Neural cell (in vitro differentiated cells): ENCODE measurements around the gene CLDN34. TPM values are rescaled to one million over a fixed set of nuclear protein-coding genes. Genes with fewer than 3 reads are reported as not detected.

Experiments used
- H2AFZ ChIP-seq: fragments of 200-600, 300-800 bp; sonication (generic), shearing (Covaris generic); 2 replicates; pipeline ENCODE4 v1.6.0; 2014; ENCODE audit warnings: low read depth, mild to moderate bottlenecking, antibody characterized with exemption, low read length, moderate library complexity
- H3F3A ChIP-seq: fragments of 200-600 bp; shearing (Covaris generic); 2 replicates; pipeline ENCODE4 v1.6.1; 2016; ENCODE audit warnings: mild to moderate bottlenecking, moderate library complexity, mixed read lengths, antibody characterized with exemption, low read length; ENCODE audit not compliant: insufficient read depth, poor library complexity, severe bottlenecking
- H3K27ac ChIP-seq: fragments of 200-600, 300-800 bp; sonication (generic), shearing (Covaris generic); 2 replicates; pipeline ENCODE4 v1.5.1; 2014; ENCODE audit warnings: mild to moderate bottlenecking, low read length, moderate library complexity
- H3K27me3 ChIP-seq: fragments of 300-800, 200-600 bp; sonication (generic), shearing (Covaris generic); 2 replicates; pipeline ENCODE4 v1.6.0; 2014; ENCODE audit warnings: mild to moderate bottlenecking, low read depth, low read length, moderate library complexity; ENCODE audit not compliant: insufficient read depth
- H3K36me3 ChIP-seq: fragments of 300-800, 200-600 bp; sonication (generic), shearing (Covaris generic); 2 replicates; pipeline ENCODE4 v1.5.1; 2014; ENCODE audit warnings: mild to moderate bottlenecking, antibody characterized with exemption, low read length, moderate library complexity; ENCODE audit not compliant: insufficient read depth
- H3K4me2 ChIP-seq: fragments of 300-800, 200-600 bp; sonication (generic), shearing (Covaris generic); 2 replicates; pipeline ENCODE4 v1.6.0; 2014; ENCODE audit warnings: mild to moderate bottlenecking, low read length
- H3K4me3 ChIP-seq: fragments of 300-800, 200-600 bp; sonication (generic), shearing (Covaris generic); 2 replicates; pipeline ENCODE4 v1.5.1; 2014; ENCODE audit warnings: mild to moderate bottlenecking, low read length, moderate library complexity
- H3K79me2 ChIP-seq: fragments of 200-600 bp; shearing (Covaris generic); replicated peaks from 2 replicates; pipeline ENCODE4 v1.6.0; 2014; ENCODE audit warnings: mild to moderate bottlenecking, low read length, moderate library complexity; ENCODE audit not compliant: insufficient read depth
- H3K9ac ChIP-seq: fragments of 300-800, 200-600 bp; sonication (generic), shearing (Covaris generic); 2 replicates; pipeline ENCODE4 v1.6.1; 2016; ENCODE audit warnings: mild to moderate bottlenecking, low read length, mixed read lengths
- H3K9me2 ChIP-seq: fragments of 200-600 bp; shearing (Covaris generic); 2 replicates; pipeline ENCODE4 v1.6.1; 2016; ENCODE audit warnings: mild to moderate bottlenecking, low read length, mixed read lengths; ENCODE audit not compliant: insufficient read depth
- H3K9me3 ChIP-seq: fragments of 200-600, 300-800 bp; sonication (generic), shearing (Covaris generic); 2 replicates; pipeline ENCODE4 v1.6.1; 2016; ENCODE audit warnings: mild to moderate bottlenecking, mixed run types, low read length, moderate library complexity, mixed read lengths
- H4K20me1 ChIP-seq: fragments of 200-600 bp; shearing (Covaris generic); 2 replicates; pipeline ENCODE4 v1.6.1; 2016; ENCODE audit warnings: mild to moderate bottlenecking, mixed run types; ENCODE audit not compliant: insufficient read depth
- CTCF ChIP-seq: fragments of 450-650 bp; IDR thresholded peaks from 2 replicates; pipeline ENCODE4 v1.5.1; 2014; ENCODE audit warnings: antibody characterized with exemption, mild to moderate bottlenecking, moderate library complexity; ENCODE audit not compliant: poor library complexity, severe bottlenecking
- EP300 ChIP-seq: fragments of 450-650 bp; conservative IDR thresholded peaks from 2 replicates; pipeline ENCODE4 v1.6.1; 2014; ENCODE audit warnings: antibody characterized with exemption, mild to moderate bottlenecking, moderate library complexity; ENCODE audit not compliant: poor library complexity, severe bottlenecking
- EZH2 ChIP-seq: fragments of 200-600, 300-800 bp; shearing (Covaris generic), sonication (generic); IDR thresholded peaks from 2 replicates; pipeline ENCODE4 v1.6.1; 2014; ENCODE audit warnings: antibody characterized with exemption, low read length, borderline replicate concordance, mild to moderate bottlenecking; ENCODE audit not compliant: insufficient read depth, poor library complexity, severe bottlenecking
- MXI1 ChIP-seq: fragments of 450-650 bp; conservative IDR thresholded peaks from 2 replicates; pipeline ENCODE4 v1.6.1; 2014; ENCODE audit warnings: antibody characterized with exemption, mild to moderate bottlenecking; ENCODE audit not compliant: poor library complexity, severe bottlenecking
- POLR2AphosphoS5 ChIP-seq: IDR thresholded peaks from 2 replicates; pipeline ENCODE4 v1.6.1; 2012
- REST ChIP-seq: IDR thresholded peaks from 2 replicates; pipeline ENCODE4 v1.6.1; 2012; ENCODE audit warnings: borderline replicate concordance
- polyA plus RNA-seq: library from polyadenylated mRNA; depleted of rRNA; stranded (reverse); fragments of >200 nt; gene quantifications from 2 replicates; pipeline ENCODE4 v1.2.3, GENCODE V29; 2014

The CLDN34 gene
- polyA plus RNA-seq, 1 donor from 2014 or later: not detected

- Histone ChIP-seq H3K9ac (no peak overlapping the region), H3K79me2 (no peaks in the 10 kb centered on the region), H3F3A (no peaks in the 10 kb centered on the region), H3K27me3 (no peaks in the 10 kb centered on the region), H3K27ac (no peak overlapping the region), H3K4me3 (no peak overlapping the region), H3K9me3 (no peaks in the 10 kb centered on the region), H2AFZ (no peak overlapping the region), H3K9me2 (no peaks in the 10 kb centered on the region), H3K4me2 (no peak overlapping the region), H3K36me3 (no peaks in the 10 kb centered on the region), H4K20me1 (no peaks in the 10 kb centered on the region)
- TF ChIP-seq REST (no peak), MXI1 (no peak)
Observed at GRCh38 chrX:10008483-10009056, 41.4 kb downstream of the CLDN34 start.

GRCh38 chrX:10009741-10010140, 42.6 kb downstream of the CLDN34 start:
- Histone ChIP-seq H3K9ac (no peak overlapping the region), H4K20me1 (no peaks in the 10 kb centered on the region), H3K79me2 (no peaks in the 10 kb centered on the region), H3K4me2 (no peak overlapping the region), H3K4me3 (no peak overlapping the region), H3K36me3 (no peaks in the 10 kb centered on the region), H3F3A (no peaks in the 10 kb centered on the region), H3K27me3 (no peaks in the 10 kb centered on the region), H3K27ac (no peak overlapping the region), H2AFZ (no peak overlapping the region), H3K9me3 (no peaks in the 10 kb centered on the region), H3K9me2 (no peaks in the 10 kb centered on the region)
- no peak for TF ChIP-seq REST
- no peak for TF ChIP-seq EP300
- TF ChIP-seq POLR2AphosphoS5: no peak
- no peak for TF ChIP-seq CTCF
- no peak for TF ChIP-seq EZH2
- TF ChIP-seq MXI1: no peak
